Measurements from ENCODE around the gene AK1. TPM values are rescaled to one million over a fixed set of nuclear protein-coding genes. Genes with fewer than 3 reads are reported as not detected.

AK1 gene
- total and polyA plus RNA-seq, 9 of the 15 experiments (the other 6 are each of a cell fraction or from before 2014, with no cell fraction given) = 10.1 to 71.8 (median 39.0) TPM

- TF ChIP-seq MGA (IDR thresholded peaks at IDR 0.05) (no peak), CREBBP (IDR thresholded peaks at IDR 0.05; ENCODE audit: low read depth, low read length) (no peak), HNRNPH1 (optimal IDR thresholded peaks at IDR 0.05; ENCODE audit: low read depth, low read length) (no peak), DACH1 (IDR thresholded peaks at IDR 0.05; ENCODE audit: partially characterized antibody) (no peak), MITF (IDR thresholded peaks at IDR 0.05) (peak; percentile 92), ZNF354B (CRISPR knock-in tag; IDR thresholded peaks at IDR 0.05) (no peak), ZKSCAN1 (IDR thresholded peaks at IDR 0.05; ENCODE audit: low read depth, low read length) (peak; percentile 46; the same call in 1 of the 2 replicates), HMGXB4 (CRISPR knock-in tag; IDR thresholded peaks at IDR 0.05) (no peak), FOXO4 (CRISPR knock-in tag; IDR thresholded peaks at IDR 0.05) (no peak), ZFP36 (IDR thresholded peaks at IDR 0.05; ENCODE audit: low read depth, low read length, partially characterized antibody) (peak; percentile 96)
These were observed 15.1 kb downstream of the AK1 start (continued) for GRCh38 chr9:127862075-127863011.
